ENCODE measurements around the gene S1PR3. TPM values are rescaled to one million over a fixed set of nuclear protein-coding genes. Genes with fewer than 3 reads are reported as not detected.

S1PR3 gene
- total RNA-seq = 22.7 and 25.9 TPM in 2 replicates

DNA sequence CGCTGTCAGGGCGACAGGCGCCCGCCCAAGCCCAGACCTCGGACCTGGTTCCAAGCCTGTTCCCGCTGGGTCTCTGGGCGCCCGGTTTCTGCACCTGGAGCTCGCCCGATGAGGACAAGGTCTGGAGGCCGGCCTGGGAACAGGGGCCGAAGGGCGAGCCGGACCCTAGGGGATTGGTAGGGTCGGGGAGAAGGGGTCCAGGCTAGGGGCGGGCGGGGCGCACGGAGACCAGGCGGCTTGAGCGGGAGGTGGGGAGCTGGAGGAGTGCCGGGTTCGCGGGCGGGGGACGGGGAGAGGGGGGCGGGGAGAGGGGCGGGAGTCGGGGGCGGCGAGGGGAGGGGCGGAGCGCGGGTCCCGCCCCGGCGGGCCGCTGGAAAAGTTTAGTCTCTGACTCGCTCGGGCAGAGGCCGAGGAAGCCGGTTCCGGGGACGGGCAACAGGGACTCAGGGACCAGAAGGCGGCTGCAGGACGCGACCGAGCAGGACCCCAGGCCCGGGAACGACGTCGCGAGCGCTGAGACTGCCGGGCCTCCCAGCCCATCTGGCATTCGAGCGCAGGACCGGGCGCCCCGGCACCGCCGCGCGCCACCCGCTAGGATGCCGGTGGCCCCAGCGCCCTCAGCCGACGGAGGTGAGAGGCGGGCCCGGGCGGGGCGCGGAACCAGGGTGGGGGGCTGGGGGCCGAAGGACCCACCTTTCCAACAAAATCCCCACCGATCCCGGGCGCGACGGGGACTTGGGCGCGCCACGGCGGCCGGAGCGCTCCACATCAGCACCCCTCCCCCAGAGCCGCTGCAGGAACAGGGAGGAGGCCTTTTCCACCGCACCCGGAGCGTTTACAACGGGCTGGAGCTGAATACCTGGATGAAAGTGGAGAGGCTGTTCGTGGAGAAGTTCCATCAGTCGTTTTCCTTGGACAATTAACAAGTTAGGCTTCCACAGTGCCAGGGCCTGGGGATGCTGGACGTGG, at the start of gene S1PR3:
Gene S1PR3 (plus strand): TSS at position 403 of the 969 bp plus-strand sequence. CDS start 9,733 bp downstream, outside the sequence.

Other genes starting within 250 kb of the S1PR3 start
- 1.7 and 9.4 TPM in 2 replicates for gene SHC3, start 187.3 kb downstream of the S1PR3 start, total RNA-seq

Data from thoracic aorta endothelial cell (primary cell).